Ovary (tissue), 3 donors: ENCODE measurements around the gene MEGF10.

Experiments used
- EP300 ChIP-seq: sonication (generic); formaldehyde crosslinking; IDR thresholded peaks from one replicate; pipeline ENCODE4 v1.6.1; 2017; ENCODE audit warnings: antibody characterized with exemption
- POLR2A ChIP-seq: fragments of 450-650 bp; IDR thresholded peaks from one replicate; pipeline ENCODE4 v1.6.1; 2017; ENCODE audit warnings: antibody characterized with exemption, mild to moderate bottlenecking, moderate library complexity
- TF ChIP-seq, protein P1 (sequence below), 3 donors: fragments of 450-650 bp in 2 of 3; fragments of 200-600 bp in 1 of 3; IDR thresholded peaks; one replicate each; pipeline versions ENCODE4 v1.5.1 to v1.8.0; 2016 to 2022; ENCODE audit warnings: antibody characterized with exemption in 3 of 3, mild to moderate bottlenecking in 1 of 3
- donor health status: DM: no; HTN: no; CAD: no.

DNA sequence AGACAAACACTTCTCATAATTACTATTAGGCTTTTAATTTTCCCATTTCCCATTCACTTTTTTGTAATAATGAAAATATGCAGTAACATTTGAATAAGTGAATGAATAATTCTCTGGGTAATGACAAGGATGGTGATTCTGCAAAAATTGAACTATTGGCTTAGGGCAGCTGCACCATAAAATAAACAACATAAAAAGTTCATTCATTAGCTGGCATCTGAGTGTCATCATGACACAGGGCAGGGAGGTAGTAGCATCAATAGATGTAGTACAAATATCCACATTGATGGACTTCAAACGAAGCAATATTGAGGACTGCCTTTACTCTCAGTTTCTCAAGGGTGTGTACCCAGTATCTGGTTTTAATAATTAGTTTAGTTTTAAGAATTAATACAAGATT lies 4.9 kb downstream of the MEGF10 start:
- TF ChIP-seq, protein P1, sequence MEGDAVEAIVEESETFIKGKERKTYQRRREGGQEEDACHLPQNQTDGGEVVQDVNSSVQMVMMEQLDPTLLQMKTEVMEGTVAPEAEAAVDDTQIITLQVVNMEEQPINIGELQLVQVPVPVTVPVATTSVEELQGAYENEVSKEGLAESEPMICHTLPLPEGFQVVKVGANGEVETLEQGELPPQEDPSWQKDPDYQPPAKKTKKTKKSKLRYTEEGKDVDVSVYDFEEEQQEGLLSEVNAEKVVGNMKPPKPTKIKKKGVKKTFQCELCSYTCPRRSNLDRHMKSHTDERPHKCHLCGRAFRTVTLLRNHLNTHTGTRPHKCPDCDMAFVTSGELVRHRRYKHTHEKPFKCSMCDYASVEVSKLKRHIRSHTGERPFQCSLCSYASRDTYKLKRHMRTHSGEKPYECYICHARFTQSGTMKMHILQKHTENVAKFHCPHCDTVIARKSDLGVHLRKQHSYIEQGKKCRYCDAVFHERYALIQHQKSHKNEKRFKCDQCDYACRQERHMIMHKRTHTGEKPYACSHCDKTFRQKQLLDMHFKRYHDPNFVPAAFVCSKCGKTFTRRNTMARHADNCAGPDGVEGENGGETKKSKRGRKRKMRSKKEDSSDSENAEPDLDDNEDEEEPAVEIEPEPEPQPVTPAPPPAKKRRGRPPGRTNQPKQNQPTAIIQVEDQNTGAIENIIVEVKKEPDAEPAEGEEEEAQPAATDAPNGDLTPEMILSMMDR (IDR thresholded peaks at IDR 0.05) = no peak
- no peak for TF ChIP-seq POLR2A
- TF ChIP-seq EP300 = no peak
